Activated naive CD4-positive, alpha-beta T cell treated with anti-CD3 and anti-CD28 coated beads, Interleukin-2, amount 50 U/mL, for 24 hours (primary cell): ENCODE results near the gene SMPX.

ENCODE experiments used
- H3K27ac Mint-ChIP-seq: one replicate; pipeline ENCODE4 v1.8.0; 2021; ENCODE audit warnings: mild to moderate bottlenecking, mixed read lengths
- H3K27me3 Mint-ChIP-seq: one replicate; pipeline ENCODE4 v1.8.0; 2021; ENCODE audit warnings: mixed read lengths
- H3K36me3 Mint-ChIP-seq: one replicate; pipeline ENCODE4 v1.8.0; 2021; ENCODE audit warnings: mixed read lengths
- H3K4me1 Mint-ChIP-seq: one replicate; pipeline ENCODE4 v1.8.0; 2021; ENCODE audit warnings: mixed read lengths
- H3K4me3 Mint-ChIP-seq: one replicate; pipeline ENCODE4 v1.8.0; 2021; ENCODE audit warnings: mild to moderate bottlenecking, mixed read lengths
- H3K9me3 Mint-ChIP-seq: one replicate; pipeline ENCODE4 v1.8.0; 2021; ENCODE audit warnings: mixed read lengths

Gene SMPX

GRCh38 chrX:21735038-21735767 is 22.7 kb downstream of the SMPX start:
- no peaks in the 10 kb centered on the region for H3K27me3 Mint-ChIP-seq
- H3K9me3 Mint-ChIP-seq: no peaks in the 10 kb centered on the region
- no peaks in the 10 kb centered on the region for H3K4me1 Mint-ChIP-seq
- H3K4me3 Mint-ChIP-seq: no peak overlapping the region
- no peaks in the 10 kb centered on the region for H3K36me3 Mint-ChIP-seq
- H3K27ac Mint-ChIP-seq: no peak overlapping the region

- Mint-ChIP-seq H3K27me3 (no peaks in the 10 kb centered on the region), H3K36me3 (no peaks in the 10 kb centered on the region), H3K9me3 (no peaks in the 10 kb centered on the region), H3K27ac (no peak overlapping the region), H3K4me1 (no peaks in the 10 kb centered on the region), H3K4me3 (no peak overlapping the region)
These were observed 23.7 kb downstream of the SMPX start for GRCh38 chrX:21734175-21734574.

GRCh38 chrX:21733705-21734104 is 24.2 kb downstream of the SMPX start:
- Mint-ChIP-seq H3K4me1 (no peaks in the 10 kb centered on the region), H3K9me3 (no peaks in the 10 kb centered on the region), H3K27me3 (no peaks in the 10 kb centered on the region), H3K4me3 (no peak overlapping the region), H3K36me3 (no peaks in the 10 kb centered on the region), H3K27ac (no peak overlapping the region)

DNA sequence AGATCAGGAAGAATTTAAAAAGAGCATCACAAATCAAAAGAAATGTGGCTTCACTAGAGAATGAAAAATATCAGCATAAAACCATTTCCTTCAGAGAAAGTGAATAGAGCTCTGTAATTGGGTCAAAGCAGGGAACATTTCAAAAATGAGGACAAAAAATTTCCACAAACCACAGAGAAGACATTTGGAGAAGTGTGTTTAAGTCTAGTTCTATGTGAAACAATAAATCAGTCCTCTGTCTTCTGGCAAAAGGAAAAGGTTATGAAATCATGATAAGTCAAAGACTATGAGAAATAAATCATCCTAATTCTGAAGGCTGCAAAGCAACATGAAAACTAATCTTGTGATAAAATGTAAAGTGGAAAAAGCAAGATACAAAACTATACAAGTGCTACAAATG is 27.9 kb downstream of the SMPX start:
- Mint-ChIP-seq H3K4me3 (no peak overlapping the region), H3K36me3 (no peaks in the 10 kb centered on the region), H3K4me1 (no peaks in the 10 kb centered on the region), H3K9me3 (no peaks in the 10 kb centered on the region), H3K27ac (no peak overlapping the region), H3K27me3 (no peaks in the 10 kb centered on the region)

- H3K36me3 Mint-ChIP-seq: no peaks in the 10 kb centered on the region
- H3K27me3 Mint-ChIP-seq: no peaks in the 10 kb centered on the region
- H3K4me1 Mint-ChIP-seq: no peaks in the 10 kb centered on the region
- H3K4me3 Mint-ChIP-seq: no peak overlapping the region
- H3K9me3 Mint-ChIP-seq: no peaks in the 10 kb centered on the region
- H3K27ac Mint-ChIP-seq: no peak overlapping the region
These were observed 29.5 kb downstream of the SMPX start for GRCh38 chrX:21728276-21728968.

DNA sequence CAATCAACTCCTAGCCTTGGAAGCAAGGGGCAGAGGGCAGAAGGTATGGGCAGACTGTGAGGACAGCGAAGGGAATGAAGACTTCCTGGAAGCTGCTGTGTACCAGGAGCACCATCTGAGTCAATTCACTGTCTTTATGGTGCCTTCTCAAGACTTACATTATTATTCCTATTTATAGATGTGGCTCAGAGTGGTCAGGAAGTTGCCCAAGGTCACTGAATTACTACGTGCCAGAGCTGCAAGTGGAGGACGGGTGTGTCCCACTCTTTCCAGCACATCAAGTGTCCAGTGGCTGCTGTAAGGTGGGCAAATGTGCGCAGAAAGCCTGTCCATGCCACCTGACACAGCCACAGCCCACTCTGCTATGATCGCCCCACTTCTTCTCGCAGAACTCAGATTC is 32.0 kb downstream of the SMPX start:
- H3K9me3 Mint-ChIP-seq: no peaks in the 10 kb centered on the region
- H3K27ac Mint-ChIP-seq: no peak overlapping the region
- H3K36me3 Mint-ChIP-seq: no peaks in the 10 kb centered on the region
- no peaks in the 10 kb centered on the region for H3K4me1 Mint-ChIP-seq
- no peak overlapping the region for H3K4me3 Mint-ChIP-seq
- no peaks in the 10 kb centered on the region for H3K27me3 Mint-ChIP-seq

GRCh38 chrX:21725496-21725895 is 32.4 kb downstream of the SMPX start:
- Mint-ChIP-seq H3K36me3 (no peaks in the 10 kb centered on the region), H3K9me3 (no peaks in the 10 kb centered on the region), H3K27ac (no peak overlapping the region), H3K4me3 (no peak overlapping the region), H3K27me3 (no peaks in the 10 kb centered on the region), H3K4me1 (no peaks in the 10 kb centered on the region)

DNA sequence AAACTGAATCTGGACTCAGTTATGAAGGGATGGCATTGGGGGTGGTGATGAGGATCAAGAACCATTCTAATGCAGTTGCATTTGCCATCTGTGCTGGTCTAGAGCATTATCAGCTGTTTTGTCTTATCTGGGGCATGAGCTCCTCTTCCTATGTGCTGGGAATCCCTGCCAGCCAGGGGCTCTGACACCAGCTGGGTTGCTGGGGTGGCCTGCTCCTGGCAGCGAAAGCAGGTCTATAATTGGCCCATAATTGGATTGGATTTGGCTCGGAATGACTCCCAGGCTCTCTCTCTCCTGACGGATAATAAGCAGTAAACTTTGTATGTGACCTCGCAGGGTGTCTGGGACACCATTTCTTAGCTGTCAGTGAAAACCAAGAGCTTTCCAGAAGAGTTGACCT is 34.1 kb downstream of the SMPX start:
- Mint-ChIP-seq H3K27me3 (no peaks in the 10 kb centered on the region), H3K36me3 (no peaks in the 10 kb centered on the region), H3K4me3 (no peak overlapping the region), H3K27ac (no peak overlapping the region), H3K4me1 (no peaks in the 10 kb centered on the region), H3K9me3 (no peaks in the 10 kb centered on the region)

- Mint-ChIP-seq H3K9me3 (no peaks in the 10 kb centered on the region), H3K4me1 (no peaks in the 10 kb centered on the region), H3K27ac (no peak overlapping the region), H3K4me3 (no peak overlapping the region), H3K36me3 (no peaks in the 10 kb centered on the region), H3K27me3 (no peaks in the 10 kb centered on the region)
These were observed 34.8 kb downstream of the SMPX start for GRCh38 chrX:21723084-21723483.

DNA sequence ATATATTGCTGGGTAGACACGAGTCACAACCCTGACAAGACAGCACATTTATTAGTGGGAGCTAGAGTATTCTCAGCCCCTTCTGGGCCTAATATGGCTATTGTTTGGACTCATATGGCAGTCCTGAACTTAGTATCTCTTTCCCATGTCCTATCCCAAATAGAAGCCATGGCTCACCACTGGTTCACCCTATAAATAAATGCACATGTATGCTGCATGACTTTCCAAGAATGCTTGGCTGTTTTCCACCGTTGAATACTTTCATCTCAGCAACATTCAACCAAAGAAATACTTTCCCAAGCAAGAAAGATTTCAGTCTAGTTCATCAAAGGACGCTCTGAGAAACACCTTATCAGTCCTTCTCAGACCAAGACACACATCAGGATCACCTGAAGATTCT is 36.7 kb downstream of the SMPX start:
- H3K9me3 Mint-ChIP-seq: no peaks in the 10 kb centered on the region
- H3K36me3 Mint-ChIP-seq: no peaks in the 10 kb centered on the region
- no peak overlapping the region for H3K27ac Mint-ChIP-seq
- no peaks in the 10 kb centered on the region for H3K27me3 Mint-ChIP-seq
- H3K4me1 Mint-ChIP-seq: no peaks in the 10 kb centered on the region
- no peak overlapping the region for H3K4me3 Mint-ChIP-seq

DNA sequence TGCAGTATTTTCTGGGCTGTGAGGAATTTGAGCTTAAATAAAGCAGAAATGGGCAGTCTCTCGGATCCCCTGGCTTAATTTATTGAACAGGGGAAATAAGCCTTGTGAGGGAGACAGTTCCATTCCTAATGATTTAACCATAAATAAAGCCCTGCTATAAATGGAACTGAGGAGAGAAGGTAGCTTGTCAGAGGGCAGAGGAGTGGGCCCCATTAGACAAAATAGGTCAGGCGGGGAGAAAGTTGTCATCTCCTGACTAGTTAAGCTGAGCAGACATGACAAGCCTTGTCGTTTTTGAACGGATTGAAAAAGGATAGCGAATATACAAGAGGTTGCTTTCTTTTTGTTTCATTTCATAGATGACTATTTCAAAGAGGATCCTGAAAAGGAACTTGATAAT is 39.3 kb downstream of the SMPX start:
- H3K27ac Mint-ChIP-seq: no peak overlapping the region
- no peaks in the 10 kb centered on the region for H3K9me3 Mint-ChIP-seq
- H3K4me3 Mint-ChIP-seq: no peak overlapping the region
- H3K4me1 Mint-ChIP-seq: no peaks in the 10 kb centered on the region
- no peaks in the 10 kb centered on the region for H3K27me3 Mint-ChIP-seq
- H3K36me3 Mint-ChIP-seq: no peaks in the 10 kb centered on the region

- no peaks in the 10 kb centered on the region for H3K4me1 Mint-ChIP-seq
- no peaks in the 10 kb centered on the region for H3K9me3 Mint-ChIP-seq
- no peaks in the 10 kb centered on the region for H3K27me3 Mint-ChIP-seq
- H3K27ac Mint-ChIP-seq: no peak overlapping the region
- no peak overlapping the region for H3K4me3 Mint-ChIP-seq
- H3K36me3 Mint-ChIP-seq: no peaks in the 10 kb centered on the region
These were observed 40.1 kb downstream of the SMPX start for GRCh38 chrX:21717802-21718201.

- Mint-ChIP-seq H3K27me3 (no peaks in the 10 kb centered on the region), H3K27ac (no peak overlapping the region), H3K36me3 (no peaks in the 10 kb centered on the region), H3K4me1 (no peaks in the 10 kb centered on the region), H3K4me3 (no peak overlapping the region), H3K9me3 (no peaks in the 10 kb centered on the region)
These were observed 42.1 kb downstream of the SMPX start for GRCh38 chrX:21715825-21716224.

DNA sequence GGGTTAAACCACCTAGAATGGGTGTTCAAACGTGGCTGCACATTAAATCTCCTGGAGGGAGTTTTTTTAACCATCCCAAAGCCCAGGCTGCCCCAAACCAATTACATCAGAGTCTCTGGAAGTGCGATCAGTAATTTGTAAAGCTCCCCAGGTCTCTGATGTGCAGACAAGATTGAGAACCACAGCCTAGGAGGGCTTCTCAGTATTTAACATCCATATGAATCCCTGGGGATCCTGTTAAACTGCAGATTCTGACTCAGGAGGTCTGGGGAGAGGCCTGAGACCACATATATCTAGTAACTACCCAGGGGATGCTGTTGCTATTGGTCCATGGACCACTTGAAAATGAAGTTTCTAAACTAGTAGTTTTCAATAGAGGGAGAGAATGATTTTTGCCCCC is 42.6 kb downstream of the SMPX start:
- H3K9me3 Mint-ChIP-seq: no peaks in the 10 kb centered on the region
- H3K4me3 Mint-ChIP-seq: no peak overlapping the region
- H3K27me3 Mint-ChIP-seq: no peaks in the 10 kb centered on the region
- H3K36me3 Mint-ChIP-seq: no peaks in the 10 kb centered on the region
- H3K4me1 Mint-ChIP-seq: no peaks in the 10 kb centered on the region
- no peak overlapping the region for H3K27ac Mint-ChIP-seq

- H3K9me3 Mint-ChIP-seq: no peaks in the 10 kb centered on the region
- no peak overlapping the region for H3K4me3 Mint-ChIP-seq
- no peak overlapping the region for H3K27ac Mint-ChIP-seq
- no peaks in the 10 kb centered on the region for H3K27me3 Mint-ChIP-seq
- H3K4me1 Mint-ChIP-seq: no peaks in the 10 kb centered on the region
- no peaks in the 10 kb centered on the region for H3K36me3 Mint-ChIP-seq
These were observed 46.1 kb downstream of the SMPX start for GRCh38 chrX:21711848-21712197.

DNA sequence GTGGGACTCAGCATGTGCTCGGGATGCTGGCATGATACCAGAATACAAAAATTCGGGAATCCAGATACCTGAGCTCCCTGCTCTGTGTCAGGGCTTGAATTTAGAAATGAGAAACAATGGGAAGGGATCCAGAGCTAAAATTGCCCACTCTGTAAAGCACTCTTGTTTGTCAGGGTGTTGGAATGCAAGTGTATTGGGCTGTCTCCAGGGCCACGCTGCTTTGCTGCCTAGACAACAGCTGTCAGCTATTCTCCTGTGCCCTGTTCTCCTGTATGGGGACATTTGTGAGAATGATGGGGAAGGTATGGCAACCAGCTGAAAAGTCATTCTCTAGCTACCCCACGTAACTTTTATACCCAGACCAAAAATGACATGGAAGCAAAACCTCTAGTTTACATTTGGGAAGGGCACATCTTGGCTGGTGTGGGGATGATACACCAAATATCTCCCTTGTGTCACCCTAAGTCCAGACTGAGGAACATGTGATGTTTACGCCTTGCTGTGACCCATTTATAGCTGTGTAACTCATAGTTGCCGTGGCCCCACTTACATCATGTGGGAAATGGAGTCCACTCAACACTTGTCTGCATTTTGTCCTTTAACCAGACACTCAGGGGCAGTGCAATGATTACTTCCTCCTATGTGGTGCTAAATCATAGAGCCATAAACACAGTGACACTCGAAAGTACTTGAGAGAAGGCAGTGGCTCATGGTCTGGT is 46.6 kb downstream of the SMPX start:
- Mint-ChIP-seq H3K4me3 (no peak overlapping the region), H3K27me3 (no peaks in the 10 kb centered on the region), H3K9me3 (no peaks in the 10 kb centered on the region), H3K36me3 (no peaks in the 10 kb centered on the region), H3K27ac (no peak overlapping the region), H3K4me1 (no peaks in the 10 kb centered on the region)
